Neural progenitor cell (in vitro differentiated cells): ENCODE measurements around the gene MLX.

Experiments used
- CTCF ChIP-seq: fragments of 200-600 bp; sonication (generic); IDR thresholded peaks from 2 replicates; pipeline ENCODE4 v1.5.1; 2017; ENCODE audit warnings: antibody characterized with exemption, mild to moderate bottlenecking
- EZH2 ChIP-seq: fragments of 200-600 bp; sonication (generic); IDR thresholded peaks from 2 replicates; pipeline ENCODE4 v1.6.1; 2017; ENCODE audit warnings: antibody characterized with exemption, mild to moderate bottlenecking, moderate library complexity

DNA sequence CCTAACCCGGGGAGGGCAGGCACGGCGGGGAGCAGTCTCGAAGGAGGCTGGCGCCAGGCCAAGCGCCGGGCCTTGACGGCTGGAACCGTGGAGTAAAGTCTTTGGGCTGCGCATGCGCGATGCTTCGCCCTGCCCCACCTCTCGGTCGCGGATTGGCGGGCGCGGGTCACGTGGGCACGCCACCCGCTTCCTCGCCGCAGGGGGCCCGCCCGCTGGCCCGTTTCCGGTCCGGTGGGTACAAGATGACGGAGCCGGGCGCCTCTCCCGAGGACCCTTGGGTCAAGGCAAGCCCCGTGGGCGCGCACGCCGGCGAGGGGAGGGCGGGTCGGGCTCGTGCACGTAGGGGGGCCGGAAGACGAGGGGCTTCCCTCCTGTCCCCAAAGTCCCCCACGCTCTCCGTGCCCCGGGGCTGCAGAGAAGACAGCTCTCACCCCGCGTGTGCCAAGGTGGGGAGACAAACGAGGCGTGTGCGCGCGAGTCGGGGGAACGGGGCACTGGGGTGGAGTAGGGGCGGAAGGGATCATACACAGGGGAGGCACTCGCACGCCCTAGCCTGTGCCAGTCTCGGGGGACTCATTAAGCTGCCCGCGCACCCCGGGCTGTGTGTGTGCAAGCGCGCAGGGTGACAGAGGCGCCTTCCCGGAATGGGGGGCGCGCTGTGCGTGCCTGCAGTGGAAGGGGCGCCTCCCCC is at the start of gene MLX:
- TF ChIP-seq CTCF (peak; percentile 12), EZH2 (no peak)
